Measurements from ENCODE around the gene IQSEC1. TPM values are rescaled to one million over a fixed set of nuclear protein-coding genes. Genes with fewer than 3 reads are reported as not detected.
"Not testable (repeated sequence)": the region's sequence is repeated elsewhere in the genome, so short reads cannot be mapped to it uniquely, and the experiment has no call there.

The IQSEC1 gene
- total RNA-seq, 1 donor from 2014 or later = 34.2 TPM

- Mint-ChIP-seq H3K9me3 (ENCODE audit: low read depth) (no peaks in the 10 kb centered on the region), H3K4me3 (ENCODE audit: low read depth) (no peak overlapping the region), H3K36me3 (ENCODE audit: insufficient read depth) (no peaks in the 10 kb centered on the region), H3K27me3 (peaks cover 31% of the 10 kb centered on the region), H3K27ac (no peak overlapping the region), H3K4me1 (ENCODE audit: low read depth) (no peaks in the 10 kb centered on the region)
- TF ChIP-seq, protein P1, sequence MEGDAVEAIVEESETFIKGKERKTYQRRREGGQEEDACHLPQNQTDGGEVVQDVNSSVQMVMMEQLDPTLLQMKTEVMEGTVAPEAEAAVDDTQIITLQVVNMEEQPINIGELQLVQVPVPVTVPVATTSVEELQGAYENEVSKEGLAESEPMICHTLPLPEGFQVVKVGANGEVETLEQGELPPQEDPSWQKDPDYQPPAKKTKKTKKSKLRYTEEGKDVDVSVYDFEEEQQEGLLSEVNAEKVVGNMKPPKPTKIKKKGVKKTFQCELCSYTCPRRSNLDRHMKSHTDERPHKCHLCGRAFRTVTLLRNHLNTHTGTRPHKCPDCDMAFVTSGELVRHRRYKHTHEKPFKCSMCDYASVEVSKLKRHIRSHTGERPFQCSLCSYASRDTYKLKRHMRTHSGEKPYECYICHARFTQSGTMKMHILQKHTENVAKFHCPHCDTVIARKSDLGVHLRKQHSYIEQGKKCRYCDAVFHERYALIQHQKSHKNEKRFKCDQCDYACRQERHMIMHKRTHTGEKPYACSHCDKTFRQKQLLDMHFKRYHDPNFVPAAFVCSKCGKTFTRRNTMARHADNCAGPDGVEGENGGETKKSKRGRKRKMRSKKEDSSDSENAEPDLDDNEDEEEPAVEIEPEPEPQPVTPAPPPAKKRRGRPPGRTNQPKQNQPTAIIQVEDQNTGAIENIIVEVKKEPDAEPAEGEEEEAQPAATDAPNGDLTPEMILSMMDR (IDR thresholded peaks at IDR 0.05; ENCODE audit: unreplicated experiment) = no peak
- DNase-seq (ENCODE audit: low spot score, unreplicated experiment) = no peak
Measured at GRCh38 chr3:12854565-12854964, 218.7 kb downstream of the IQSEC1 start.

DNA sequence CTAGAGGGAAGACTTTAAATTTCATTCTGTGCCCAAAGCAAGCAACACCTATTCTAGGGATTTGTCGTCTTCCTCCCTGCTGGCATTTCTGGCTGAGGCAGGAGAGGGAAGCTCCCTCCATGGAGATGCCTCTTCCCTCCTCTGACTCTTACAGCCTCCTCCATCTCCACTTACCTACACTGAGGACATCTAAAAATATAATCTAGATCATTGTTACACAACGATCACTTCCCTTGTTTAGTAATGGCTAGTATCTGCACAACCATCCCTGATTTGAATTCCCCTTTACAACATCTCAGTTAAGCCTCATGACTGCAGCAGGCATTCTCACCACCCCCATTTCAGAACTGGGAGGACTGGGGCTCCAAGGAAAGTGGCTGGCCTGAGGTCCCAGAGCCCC is 219.4 kb downstream of the IQSEC1 start:
- H3K27me3 Mint-ChIP-seq = peaks cover 29% of the 10 kb centered on the region
- H3K27ac Mint-ChIP-seq; H3K9me3 Mint-ChIP-seq (ENCODE audit: low read depth); H3K4me3 Mint-ChIP-seq (ENCODE audit: low read depth); H3K4me1 Mint-ChIP-seq (ENCODE audit: low read depth); H3K36me3 Mint-ChIP-seq (ENCODE audit: insufficient read depth); DNase-seq (ENCODE audit: low spot score, unreplicated experiment): not testable (repeated sequence)

DNA sequence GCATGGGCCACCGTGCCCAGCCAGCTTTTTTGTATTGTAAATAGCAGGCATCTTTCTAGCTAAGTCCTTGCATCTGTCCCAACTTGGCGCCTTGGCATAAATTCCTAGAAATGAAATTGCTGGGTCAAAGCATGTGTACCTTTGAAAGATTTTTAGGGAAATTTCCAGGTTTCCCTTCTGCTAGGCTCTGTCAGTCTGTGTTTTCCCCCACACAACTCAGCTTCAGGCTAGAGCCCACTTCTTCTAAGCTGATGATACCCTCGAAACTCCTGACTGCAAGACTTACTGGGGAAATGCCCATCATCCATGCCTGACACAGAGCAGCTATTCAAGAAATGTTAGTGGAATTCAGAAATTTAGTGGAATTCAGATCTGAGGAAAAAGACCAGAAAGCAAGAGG is 221.0 kb downstream of the IQSEC1 start:
- H3K36me3 Mint-ChIP-seq (ENCODE audit: insufficient read depth) = no peaks in the 10 kb centered on the region
- no peaks in the 10 kb centered on the region for H3K9me3 Mint-ChIP-seq (ENCODE audit: low read depth)
- no peaks in the 10 kb centered on the region for H3K4me1 Mint-ChIP-seq (ENCODE audit: low read depth)
- H3K27ac Mint-ChIP-seq = no peak overlapping the region
- peaks cover 25% of the 10 kb centered on the region for H3K27me3 Mint-ChIP-seq
- no peak overlapping the region for H3K4me3 Mint-ChIP-seq (ENCODE audit: low read depth)
- DNase-seq (ENCODE audit: low spot score, unreplicated experiment) = no peak
- TF ChIP-seq, protein P1 (IDR thresholded peaks at IDR 0.05; ENCODE audit: unreplicated experiment) = no peak

Other genes starting within 250 kb of the IQSEC1 start
- 1,626 and 1,662 TPM in 2 replicates for gene RPL32, start 231.9 kb downstream of the IQSEC1 start, total RNA-seq